Fibroblast of upper back skin (primary cell): ENCODE results near the gene DROSHA.
"Not testable (repeated sequence)": the region's sequence is repeated elsewhere in the genome, so short reads cannot be mapped to it uniquely, and the experiment has no call there.

ENCODE experiments used
- DNase-seq: peaks from one replicate; pipeline ENCODE4 v3.0.0-alpha.2; 2013

The DROSHA gene

GRCh38 chr5:31415009-31415923 lies 116.6 kb downstream of the DROSHA start:
- peak; percentile 13 for DNase-seq

- DNase-seq, result no peak
These were observed 118.7 kb downstream of the DROSHA start for GRCh38 chr5:31413030-31413812.

- peak; percentile 79 for DNase-seq
These were observed 119.6 kb downstream of the DROSHA start for GRCh38 chr5:31412324-31412723.

- no peak for DNase-seq
These were observed 121.8 kb downstream of the DROSHA start for GRCh38 chr5:31410089-31410488.

GRCh38 chr5:31408814-31409213 lies 123.1 kb downstream of the DROSHA start:
- peak; percentile 80 for DNase-seq

- DNase-seq, result peak; percentile 29
These were observed 123.8 kb downstream of the DROSHA start for GRCh38 chr5:31407921-31408693.

- no peak for DNase-seq
These were observed 127.6 kb downstream of the DROSHA start for GRCh38 chr5:31404325-31404724.

GRCh38 chr5:31401691-31402090 lies 130.2 kb downstream of the DROSHA start:
- no peak for DNase-seq

- DNase-seq, result no peak
These were observed 133.9 kb downstream of the DROSHA start for GRCh38 chr5:31397926-31398557.

- no peak for DNase-seq
These were observed 135.1 kb downstream of the DROSHA start for GRCh38 chr5:31396611-31397295.

GRCh38 chr5:31395450-31396045 lies 136.3 kb downstream of the DROSHA start:
- DNase-seq, result not testable (repeated sequence)

- no peak for DNase-seq
These were observed 138.8 kb downstream of the DROSHA start for GRCh38 chr5:31393126-31393525.

GRCh38 chr5:31392061-31392460 lies 139.8 kb downstream of the DROSHA start:
- no peak for DNase-seq

GRCh38 chr5:31390256-31390655 lies 141.6 kb downstream of the DROSHA start:
- no peak for DNase-seq

- no peak for DNase-seq
These were observed 145.9 kb downstream of the DROSHA start for GRCh38 chr5:31385774-31386537.

GRCh38 chr5:31383734-31384133 lies 148.2 kb downstream of the DROSHA start:
- DNase-seq, result no peak

- peak; percentile 28 for DNase-seq
These were observed 149.6 kb downstream of the DROSHA start for GRCh38 chr5:31382051-31382878.

GRCh38 chr5:31381299-31381698 lies 150.6 kb downstream of the DROSHA start:
- DNase-seq, result no peak

GRCh38 chr5:31380049-31380448 lies 151.8 kb downstream of the DROSHA start:
- DNase-seq, result no peak

GRCh38 chr5:31378838-31379237 lies 153.1 kb downstream of the DROSHA start:
- DNase-seq, result peak; percentile 26
